NCI-H1436 treated with DMSO at 0.1 percent for 48 hours (cell line): ENCODE results near the gene TMEM61.

ENCODE experiments used
- DNase-seq: peaks from one replicate; lab custom pipeline; 2025; lab: John Stamatoyannopoulos, UW

Gene TMEM61

GRCh38 chr1:55039342-55040082 is 59.1 kb downstream of the TMEM61 start, which contains the start of gene PCSK9:
Gene PCSK9, plus strand, starts transcription at chr1:55039548. Its CDS starts 290 bp downstream, at chr1:55039838.
- no peak for DNase-seq

GRCh38 chr1:55040083-55040932 is 59.9 kb downstream of the TMEM61 start:
- no peak for DNase-seq

GRCh38 chr1:55040933-55041494 is 60.6 kb downstream of the TMEM61 start:
- DNase-seq = no peak

GRCh38 chr1:55041613-55042012 is 61.2 kb downstream of the TMEM61 start:
- no peak for DNase-seq
